Ishikawa (cell line): ENCODE data around the gene CNTNAP5.

ENCODE experiments used
- CEBPB ChIP-seq: IDR thresholded peaks from 2 replicates; pipeline ENCODE4 v1.6.1; 2012
- CREB1 ChIP-seq: IDR thresholded peaks from 2 replicates; pipeline ENCODE4 v1.6.1; 2012; ENCODE audit warnings: low read depth
- EGR1 ChIP-seq: IDR thresholded peaks from 2 replicates; pipeline ENCODE4 v1.6.1; 2012
- EP300 ChIP-seq: IDR thresholded peaks from 2 replicates; pipeline ENCODE4 v1.6.1; 2012; ENCODE audit warnings: borderline replicate concordance
- FOXM1 ChIP-seq: IDR thresholded peaks from 2 replicates; pipeline ENCODE4 v1.6.1; 2012; ENCODE audit warnings: low read depth, borderline replicate concordance
- MAX ChIP-seq: IDR thresholded peaks from 2 replicates; pipeline ENCODE4 v1.6.1; 2012
- NFIC ChIP-seq: IDR thresholded peaks from 2 replicates; pipeline ENCODE4 v1.6.1; 2012
- RAD21 ChIP-seq: IDR thresholded peaks from 2 replicates; pipeline ENCODE4 v1.6.1; 2012; ENCODE audit warnings: low read depth
- REST ChIP-seq: IDR thresholded peaks from 2 replicates; pipeline ENCODE4 v1.6.1; 2012; ENCODE audit warnings: low read depth, mild to moderate bottlenecking
- TAF1 ChIP-seq: IDR thresholded peaks from 2 replicates; pipeline ENCODE4 v1.6.1; 2012; ENCODE audit warnings: low read depth, mild to moderate bottlenecking
- TCF12 ChIP-seq: IDR thresholded peaks from 2 replicates; pipeline ENCODE4 v1.6.1; 2012; ENCODE audit warnings: low read depth
- TEAD4 ChIP-seq: IDR thresholded peaks from 2 replicates; pipeline ENCODE4 v1.6.1; 2012
- USF1 ChIP-seq: IDR thresholded peaks from 2 replicates; pipeline ENCODE4 v1.6.1; 2012
- YY1 ChIP-seq: IDR thresholded peaks from 2 replicates; pipeline ENCODE4 v1.6.1; 2012; ENCODE audit warnings: low read depth
- ZBTB7A ChIP-seq: IDR thresholded peaks from 2 replicates; pipeline ENCODE4 v1.6.1; 2012; ENCODE audit warnings: low read depth

Gene CNTNAP5

GRCh38 chr2:124824441-124824840 lies 799.4 kb downstream of the CNTNAP5 start:
- no peak for TF ChIP-seq RAD21
- no peak for TF ChIP-seq EP300
- TF ChIP-seq NFIC, result no peak
- no peak for TF ChIP-seq CREB1

GRCh38 chr2:124832521-124832920 lies 807.4 kb downstream of the CNTNAP5 start:
- TF ChIP-seq YY1, result no peak
- TF ChIP-seq TEAD4, result no peak
- TF ChIP-seq REST, result no peak
- TF ChIP-seq MAX, result no peak
- TF ChIP-seq CEBPB, result no peak
- no peak for TF ChIP-seq ZBTB7A
- no peak for TF ChIP-seq USF1
- no peak for TF ChIP-seq FOXM1

GRCh38 chr2:124834331-124834730 lies 809.2 kb downstream of the CNTNAP5 start:
- TF ChIP-seq REST (no peak), USF1 (no peak), EP300 (no peak), MAX (no peak), RAD21 (no peak), YY1 (no peak), CEBPB (no peak), FOXM1 (no peak), TEAD4 (no peak), TCF12 (no peak), ZBTB7A (no peak), NFIC (no peak), CREB1 (no peak), TAF1 (no peak), EGR1 (no peak)

- no peak for TF ChIP-seq CEBPB
- no peak for TF ChIP-seq ZBTB7A
- TF ChIP-seq YY1, result no peak
- no peak for TF ChIP-seq TCF12
- TF ChIP-seq MAX, result no peak
- no peak for TF ChIP-seq USF1
- no peak for TF ChIP-seq EP300
- TF ChIP-seq RAD21, result no peak
- no peak for TF ChIP-seq CREB1
- TF ChIP-seq TAF1, result no peak
- TF ChIP-seq FOXM1, result no peak
- no peak for TF ChIP-seq REST
These were observed 810.2 kb downstream of the CNTNAP5 start for GRCh38 chr2:124835331-124835730.
